GM23338 (cell line): ENCODE data around the gene PAX9. TPM values are rescaled to one million over a fixed set of nuclear protein-coding genes. Genes with fewer than 3 reads are reported as not detected.

Source experiments
- ATAC-seq: fragments of 200-7000 bp; cut with Tn5 transposase; 3 replicates; pipeline ENCODE4 v1.9.1; 2020
- DNase-seq: peaks from one replicate; pipeline ENCODE4 v3.0.0-alpha.2; 2015; ENCODE audit warnings: low spot score
- H2AFZ ChIP-seq: fragments of 200-600 bp; sonication (generic); 2 replicates; pipeline ENCODE4 v1.8.0; 2016; ENCODE audit warnings: antibody characterized with exemption, mild to moderate bottlenecking, moderate library complexity
- H3F3A ChIP-seq: fragments of 200-600 bp; sonication (generic); replicated peaks from 2 replicates; pipeline ENCODE4 v1.8.0; 2017; ENCODE audit warnings: antibody characterized with exemption, mixed run types, low read depth
- H3K27ac ChIP-seq: fragments of 200-600 bp; sonication (generic); 2 replicates; pipeline ENCODE4 v1.6.1; 2016; ENCODE audit warnings: low read depth
- H3K27me3 ChIP-seq: fragments of 200-600 bp; sonication (generic); 2 replicates; pipeline ENCODE4 v1.8.0; 2016; ENCODE audit warnings: mild to moderate bottlenecking, mixed run types, moderate library complexity; ENCODE audit not compliant: insufficient read depth
- H3K36me3 ChIP-seq: fragments of 200-600 bp; sonication (generic); 2 replicates; pipeline ENCODE4 v1.8.0; 2016; ENCODE audit warnings: mild to moderate bottlenecking; ENCODE audit not compliant: insufficient read depth
- H3K4me1 ChIP-seq: fragments of 200-600 bp; sonication (generic); 2 replicates; pipeline ENCODE4 v1.8.0; 2016; ENCODE audit warnings: mild to moderate bottlenecking, moderate library complexity; ENCODE audit not compliant: insufficient read depth
- H3K4me2 ChIP-seq: fragments of 200-600 bp; sonication (generic); 2 replicates; pipeline ENCODE4 v1.7.1; 2017; ENCODE audit warnings: mixed run types
- H3K4me3 ChIP-seq: fragments of 200-600 bp; sonication (generic); 2 replicates; pipeline ENCODE4 v1.6.1; 2016; ENCODE audit warnings: mixed run types
- H3K79me2 ChIP-seq: fragments of 200-600 bp; sonication (generic); replicated peaks from 2 replicates; pipeline ENCODE4 v1.8.0; 2017; ENCODE audit warnings: mild to moderate bottlenecking; ENCODE audit not compliant: insufficient read depth
- H3K9me2 ChIP-seq: fragments of 200-600 bp; sonication (generic); 2 replicates; pipeline ENCODE4 v1.8.0; 2017; ENCODE audit not compliant: insufficient read depth
- H4K20me1 ChIP-seq: fragments of 200-600 bp; sonication (generic); replicated peaks from 2 replicates; pipeline ENCODE4 v1.8.0; 2017; ENCODE audit warnings: mild to moderate bottlenecking; ENCODE audit not compliant: insufficient read depth
- H3K27ac Mint-ChIP-seq: 2 replicates; pipeline ENCODE4 v1.8.0; 2020; ENCODE audit warnings: inconsistent platforms, mild to moderate bottlenecking, moderate library complexity, mixed read lengths
- H3K27me3 Mint-ChIP-seq: 3 replicates; pipeline ENCODE4 v1.8.0; 2022; ENCODE audit warnings: low read depth, mild to moderate bottlenecking, moderate library complexity, mixed read lengths, inconsistent platforms; ENCODE audit not compliant: insufficient read depth, poor library complexity
- H3K36me3 Mint-ChIP-seq: 3 replicates; pipeline ENCODE4 v1.8.0; 2021; ENCODE audit warnings: low read depth, mild to moderate bottlenecking, inconsistent platforms, moderate library complexity, mixed read lengths
- H3K4me1 Mint-ChIP-seq: 3 replicates; pipeline ENCODE4 v1.8.0; 2020; ENCODE audit warnings: mild to moderate bottlenecking, inconsistent platforms, mixed read lengths
- H3K4me3 Mint-ChIP-seq: 3 replicates; pipeline ENCODE4 v1.8.0; 2021; ENCODE audit warnings: moderate library complexity, mild to moderate bottlenecking, inconsistent platforms, mixed read lengths
- H3K9me3 Mint-ChIP-seq: 3 replicates; pipeline ENCODE4 v1.8.0; 2020; ENCODE audit warnings: moderate library complexity, mild to moderate bottlenecking, inconsistent platforms, mixed read lengths
- CREB1 ChIP-seq: fragments of 250-450 bp; sonication (Bioruptor Pico); IDR thresholded peaks from 2 replicates; pipeline ENCODE4 v1.5.0; 2020; ENCODE audit warnings: low read depth, mild to moderate bottlenecking, moderate library complexity
- ETS1 ChIP-seq: IDR thresholded peaks from 2 replicates; pipeline ENCODE4 v1.6.1; 2016; ENCODE audit warnings: antibody characterized with exemption
- EZH2 ChIP-seq: fragments of 200-600 bp; sonication (generic); IDR thresholded peaks from one replicate; pipeline ENCODE4 v1.8.0; 2017; ENCODE audit warnings: antibody characterized with exemption, mild to moderate bottlenecking, low read depth; ENCODE audit not compliant: unreplicated experiment
- EZH2phosphoT487 ChIP-seq: fragments of 200-600 bp; sonication (generic); IDR thresholded peaks from one replicate; pipeline ENCODE4 v1.8.1; 2018; ENCODE audit warnings: antibody characterized with exemption; ENCODE audit not compliant: unreplicated experiment
- JUNB ChIP-seq: IDR thresholded peaks from one replicate; pipeline ENCODE4 v1.6.1; 2016; ENCODE audit warnings: antibody characterized with exemption; ENCODE audit not compliant: unreplicated experiment
- NANOG ChIP-seq: IDR thresholded peaks from 2 replicates; pipeline ENCODE4 v1.6.1; 2016; ENCODE audit warnings: antibody characterized with exemption, borderline replicate concordance
- POLR2AphosphoS5 ChIP-seq: IDR thresholded peaks from 2 replicates; pipeline ENCODE4 v1.6.1; 2016; ENCODE audit warnings: antibody characterized with exemption, low read depth
- STAT1 ChIP-seq: IDR thresholded peaks from one replicate; pipeline ENCODE4 v1.6.1; 2016; ENCODE audit warnings: antibody characterized with exemption; ENCODE audit not compliant: unreplicated experiment
- ZNF114 ChIP-seq: fragments of 250-450 bp; sonication (Bioruptor Pico); IDR thresholded peaks from 2 replicates; pipeline ENCODE4 v1.5.0; 2020; ENCODE audit warnings: mild to moderate bottlenecking, moderate library complexity
- ZNF331 ChIP-seq: fragments of 250-450 bp; sonication (Bioruptor Pico); IDR thresholded peaks from 2 replicates; pipeline ENCODE4 v1.5.0; 2020; ENCODE audit warnings: low read depth, mild to moderate bottlenecking, moderate library complexity
- polyA plus RNA-seq: library from polyadenylated mRNA; unstranded; fragments of >200 nt; fragmentation: Nextera tagmentation; extraction: Ambion mirVana; gene quantifications from 2 replicates; pipeline ENCODE4 v1.2.1, GENCODE V29; 2016
- total RNA-seq: library from RNA; depleted of rRNA; stranded (reverse); fragments of >200 nt; shearing (Covaris generic); gene quantifications from 2 replicates; pipeline ENCODE4 v1.2.3, GENCODE V29; 2014
- TF ChIP-seq, protein P1 (sequence below): fragments of 250-450 bp; sonication (Bioruptor Pico); IDR thresholded peaks from 2 replicates; pipeline ENCODE4 v1.5.0; 2020; ENCODE audit warnings: mild to moderate bottlenecking, moderate library complexity
- TF ChIP-seq, protein P2 (sequence below), 2 experiments: fragments of 200-600 bp in 1 of 2; sonication (generic) in 1 of 2; conservative IDR thresholded peaks; 2 replicates each; pipeline versions ENCODE4 v1.5.1 to v1.6.1; 2016 to 2017; ENCODE audit warnings: antibody characterized with exemption in 2 of 2, low read depth in 2 of 2, mild to moderate bottlenecking in 2 of 2, moderate library complexity in 1 of 2
- TF ChIP-seq, protein P3 (sequence below): IDR thresholded peaks from one replicate; pipeline ENCODE4 v1.6.1; 2018; ENCODE audit warnings: antibody characterized with exemption; ENCODE audit not compliant: unreplicated experiment

Gene PAX9
- total and polyA plus RNA-seq, 2 experiments from 2014 or later = 0.74 TPM; not detected in 1

GRCh38 chr14:36683083-36683724 lies 21.5 kb downstream of the PAX9 start:
- Mint-ChIP-seq H3K27me3 (peaks cover 4% of the 10 kb centered on the region), H3K27ac (no peak overlapping the region), H3K36me3 (no peaks in the 10 kb centered on the region), H3K4me1 (peaks cover 50% of the 10 kb centered on the region), H3K4me3 (no peak overlapping the region), H3K9me3 (no peaks in the 10 kb centered on the region)
- Histone ChIP-seq H3K27ac (no peak overlapping the region), H3K4me3 (no peak overlapping the region), H3K4me1 (peaks cover 46% of the 10 kb centered on the region), H4K20me1 (no peaks in the 10 kb centered on the region), H2AFZ (no peak overlapping the region), H3K27me3 (no peaks in the 10 kb centered on the region), H3K9me2 (no peaks in the 10 kb centered on the region), H3K79me2 (no peaks in the 10 kb centered on the region), H3K4me2 (no peak overlapping the region), H3F3A (no peaks in the 10 kb centered on the region), H3K36me3 (no peaks in the 10 kb centered on the region)
- DNase-seq (peak; percentile 41), ATAC-seq (peak; percentile 70)
- TF ChIP-seq CREB1 (CRISPR knock-in tag) = no peak
- TF ChIP-seq ZNF114 (CRISPR knock-in tag) = no peak
- TF ChIP-seq ZNF331 = no peak
- TF ChIP-seq, protein P1, sequence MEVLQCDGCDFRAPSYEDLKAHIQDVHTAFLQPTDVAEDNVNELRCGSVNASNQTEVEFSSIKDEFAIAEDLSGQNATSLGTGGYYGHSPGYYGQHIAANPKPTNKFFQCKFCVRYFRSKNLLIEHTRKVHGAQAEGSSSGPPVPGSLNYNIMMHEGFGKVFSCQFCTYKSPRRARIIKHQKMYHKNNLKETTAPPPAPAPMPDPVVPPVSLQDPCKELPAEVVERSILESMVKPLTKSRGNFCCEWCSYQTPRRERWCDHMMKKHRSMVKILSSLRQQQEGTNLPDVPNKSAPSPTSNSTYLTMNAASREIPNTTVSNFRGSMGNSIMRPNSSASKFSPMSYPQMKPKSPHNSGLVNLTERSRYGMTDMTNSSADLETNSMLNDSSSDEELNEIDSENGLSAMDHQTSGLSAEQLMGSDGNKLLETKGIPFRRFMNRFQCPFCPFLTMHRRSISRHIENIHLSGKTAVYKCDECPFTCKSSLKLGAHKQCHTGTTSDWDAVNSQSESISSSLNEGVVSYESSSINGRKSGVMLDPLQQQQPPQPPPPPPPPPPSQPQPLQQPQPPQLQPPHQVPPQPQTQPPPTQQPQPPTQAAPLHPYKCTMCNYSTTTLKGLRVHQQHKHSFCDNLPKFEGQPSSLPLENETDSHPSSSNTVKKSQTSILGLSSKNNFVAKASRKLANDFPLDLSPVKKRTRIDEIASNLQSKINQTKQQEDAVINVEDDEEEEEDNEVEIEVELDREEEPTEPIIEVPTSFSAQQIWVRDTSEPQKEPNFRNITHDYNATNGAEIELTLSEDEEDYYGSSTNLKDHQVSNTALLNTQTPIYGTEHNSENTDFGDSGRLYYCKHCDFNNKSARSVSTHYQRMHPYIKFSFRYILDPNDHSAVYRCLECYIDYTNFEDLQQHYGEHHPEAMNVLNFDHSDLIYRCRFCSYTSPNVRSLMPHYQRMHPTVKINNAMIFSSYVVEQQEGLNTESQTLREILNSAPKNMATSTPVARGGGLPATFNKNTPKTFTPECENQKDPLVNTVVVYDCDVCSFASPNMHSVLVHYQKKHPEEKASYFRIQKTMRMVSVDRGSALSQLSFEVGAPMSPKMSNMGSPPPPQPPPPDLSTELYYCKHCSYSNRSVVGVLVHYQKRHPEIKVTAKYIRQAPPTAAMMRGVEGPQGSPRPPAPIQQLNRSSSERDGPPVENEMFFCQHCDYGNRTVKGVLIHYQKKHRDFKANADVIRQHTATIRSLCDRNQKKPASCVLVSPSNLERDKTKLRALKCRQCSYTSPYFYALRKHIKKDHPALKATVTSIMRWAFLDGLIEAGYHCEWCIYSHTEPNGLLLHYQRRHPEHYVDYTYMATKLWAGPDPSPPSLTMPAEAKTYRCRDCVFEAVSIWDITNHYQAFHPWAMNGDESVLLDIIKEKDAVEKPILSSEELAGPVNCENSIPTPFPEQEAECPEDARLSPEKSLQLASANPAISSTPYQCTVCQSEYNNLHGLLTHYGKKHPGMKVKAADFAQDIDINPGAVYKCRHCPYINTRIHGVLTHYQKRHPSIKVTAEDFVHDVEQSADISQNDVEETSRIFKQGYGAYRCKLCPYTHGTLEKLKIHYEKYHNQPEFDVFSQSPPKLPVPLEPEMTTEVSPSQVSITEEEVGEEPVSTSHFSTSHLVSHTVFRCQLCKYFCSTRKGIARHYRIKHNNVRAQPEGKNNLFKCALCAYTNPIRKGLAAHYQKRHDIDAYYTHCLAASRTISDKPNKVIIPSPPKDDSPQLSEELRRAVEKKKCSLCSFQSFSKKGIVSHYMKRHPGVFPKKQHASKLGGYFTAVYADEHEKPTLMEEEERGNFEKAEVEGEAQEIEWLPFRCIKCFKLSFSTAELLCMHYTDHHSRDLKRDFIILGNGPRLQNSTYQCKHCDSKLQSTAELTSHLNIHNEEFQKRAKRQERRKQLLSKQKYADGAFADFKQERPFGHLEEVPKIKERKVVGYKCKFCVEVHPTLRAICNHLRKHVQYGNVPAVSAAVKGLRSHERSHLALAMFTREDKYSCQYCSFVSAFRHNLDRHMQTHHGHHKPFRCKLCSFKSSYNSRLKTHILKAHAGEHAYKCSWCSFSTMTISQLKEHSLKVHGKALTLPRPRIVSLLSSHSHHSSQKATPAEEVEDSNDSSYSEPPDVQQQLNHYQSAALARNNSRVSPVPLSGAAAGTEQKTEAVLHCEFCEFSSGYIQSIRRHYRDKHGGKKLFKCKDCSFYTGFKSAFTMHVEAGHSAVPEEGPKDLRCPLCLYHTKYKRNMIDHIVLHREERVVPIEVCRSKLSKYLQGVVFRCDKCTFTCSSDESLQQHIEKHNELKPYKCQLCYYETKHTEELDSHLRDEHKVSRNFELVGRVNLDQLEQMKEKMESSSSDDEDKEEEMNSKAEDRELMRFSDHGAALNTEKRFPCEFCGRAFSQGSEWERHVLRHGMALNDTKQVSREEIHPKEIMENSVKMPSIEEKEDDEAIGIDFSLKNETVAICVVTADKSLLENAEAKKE (CRISPR knock-in tag) = no peak
- TF ChIP-seq, protein P2, sequence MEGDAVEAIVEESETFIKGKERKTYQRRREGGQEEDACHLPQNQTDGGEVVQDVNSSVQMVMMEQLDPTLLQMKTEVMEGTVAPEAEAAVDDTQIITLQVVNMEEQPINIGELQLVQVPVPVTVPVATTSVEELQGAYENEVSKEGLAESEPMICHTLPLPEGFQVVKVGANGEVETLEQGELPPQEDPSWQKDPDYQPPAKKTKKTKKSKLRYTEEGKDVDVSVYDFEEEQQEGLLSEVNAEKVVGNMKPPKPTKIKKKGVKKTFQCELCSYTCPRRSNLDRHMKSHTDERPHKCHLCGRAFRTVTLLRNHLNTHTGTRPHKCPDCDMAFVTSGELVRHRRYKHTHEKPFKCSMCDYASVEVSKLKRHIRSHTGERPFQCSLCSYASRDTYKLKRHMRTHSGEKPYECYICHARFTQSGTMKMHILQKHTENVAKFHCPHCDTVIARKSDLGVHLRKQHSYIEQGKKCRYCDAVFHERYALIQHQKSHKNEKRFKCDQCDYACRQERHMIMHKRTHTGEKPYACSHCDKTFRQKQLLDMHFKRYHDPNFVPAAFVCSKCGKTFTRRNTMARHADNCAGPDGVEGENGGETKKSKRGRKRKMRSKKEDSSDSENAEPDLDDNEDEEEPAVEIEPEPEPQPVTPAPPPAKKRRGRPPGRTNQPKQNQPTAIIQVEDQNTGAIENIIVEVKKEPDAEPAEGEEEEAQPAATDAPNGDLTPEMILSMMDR (conservative IDR thresholded peaks at IDR 0.05; ENCODE audit: low read depth in 2 of 2) = no peak
- TF ChIP-seq ETS1 = no peak
- no peak for TF ChIP-seq POLR2AphosphoS5
- TF ChIP-seq NANOG = no peak
- TF ChIP-seq EZH2phosphoT487 = no peak
- no peak for TF ChIP-seq STAT1
- TF ChIP-seq, protein P3, sequence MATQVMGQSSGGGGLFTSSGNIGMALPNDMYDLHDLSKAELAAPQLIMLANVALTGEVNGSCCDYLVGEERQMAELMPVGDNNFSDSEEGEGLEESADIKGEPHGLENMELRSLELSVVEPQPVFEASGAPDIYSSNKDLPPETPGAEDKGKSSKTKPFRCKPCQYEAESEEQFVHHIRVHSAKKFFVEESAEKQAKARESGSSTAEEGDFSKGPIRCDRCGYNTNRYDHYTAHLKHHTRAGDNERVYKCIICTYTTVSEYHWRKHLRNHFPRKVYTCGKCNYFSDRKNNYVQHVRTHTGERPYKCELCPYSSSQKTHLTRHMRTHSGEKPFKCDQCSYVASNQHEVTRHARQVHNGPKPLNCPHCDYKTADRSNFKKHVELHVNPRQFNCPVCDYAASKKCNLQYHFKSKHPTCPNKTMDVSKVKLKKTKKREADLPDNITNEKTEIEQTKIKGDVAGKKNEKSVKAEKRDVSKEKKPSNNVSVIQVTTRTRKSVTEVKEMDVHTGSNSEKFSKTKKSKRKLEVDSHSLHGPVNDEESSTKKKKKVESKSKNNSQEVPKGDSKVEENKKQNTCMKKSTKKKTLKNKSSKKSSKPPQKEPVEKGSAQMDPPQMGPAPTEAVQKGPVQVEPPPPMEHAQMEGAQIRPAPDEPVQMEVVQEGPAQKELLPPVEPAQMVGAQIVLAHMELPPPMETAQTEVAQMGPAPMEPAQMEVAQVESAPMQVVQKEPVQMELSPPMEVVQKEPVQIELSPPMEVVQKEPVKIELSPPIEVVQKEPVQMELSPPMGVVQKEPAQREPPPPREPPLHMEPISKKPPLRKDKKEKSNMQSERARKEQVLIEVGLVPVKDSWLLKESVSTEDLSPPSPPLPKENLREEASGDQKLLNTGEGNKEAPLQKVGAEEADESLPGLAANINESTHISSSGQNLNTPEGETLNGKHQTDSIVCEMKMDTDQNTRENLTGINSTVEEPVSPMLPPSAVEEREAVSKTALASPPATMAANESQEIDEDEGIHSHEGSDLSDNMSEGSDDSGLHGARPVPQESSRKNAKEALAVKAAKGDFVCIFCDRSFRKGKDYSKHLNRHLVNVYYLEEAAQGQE = no peak
- no peak for TF ChIP-seq JUNB
- no peak for TF ChIP-seq EZH2
